HepG2 (cell line): ENCODE data around the gene WSCD2. TPM values are rescaled to one million over a fixed set of nuclear protein-coding genes. Genes with fewer than 3 reads are reported as not detected.
A peak's percentile ranks its signal among the peaks of the same experiment; 100 is the strongest.

Source experiments
- ATAC-seq: fragments of 200-7000 bp; cut with Tn5 transposase; 3 replicates; pipeline ENCODE4 v1.9.1; 2020; ENCODE audit warnings: mild to moderate bottlenecking, moderate library complexity
- BruUV-seq: library from RNA; stranded (reverse); fragments of 400-500 nt; replicated peaks from 2 replicates; lab custom pipeline; 2021; lab: Mats Ljungman, UMichigan
- CTCF ChIA-PET: fragments of 300-600 bp; formaldehyde crosslinking; extraction: SDS; loops from one replicate; lab custom pipeline; 2021; ENCODE audit warnings: low total read pairs, inconsistent platforms, low intra/inter-chr PET ratio; lab: Yijun Ruan, JAX
- POLR2A ChIA-PET: fragments of 350-600 bp; sonication (Branson Sonifier 250); formaldehyde crosslinking; loops from one replicate; lab custom pipeline; 2020; ENCODE audit warnings: antibody characterized with exemption, inconsistent platforms; lab: Yijun Ruan, JAX
- DNase-seq: peaks from one replicate; pipeline ENCODE4 v3.0.0-alpha.2; 2015; ENCODE audit warnings: low spot score
- FAIRE-seq: peaks from 3 replicates; lab custom pipeline; 2011; peaks lifted over from hg19 to GRCh38; lab: Jason Lieb, UNC
- H2AFZ ChIP-seq: one replicate; pipeline ENCODE4 v1.6.1; 2011; ENCODE audit warnings: low read length, inconsistent platforms
- H3K27ac ChIP-seq: fragments of 300-600 bp; 3 replicates; pipeline ENCODE4 v1.8.0; 2011; ENCODE audit warnings: mixed run types, mild to moderate bottlenecking, mixed read lengths, low read length, inconsistent platforms; ENCODE audit not compliant: insufficient read depth; ENCODE audit errors: extremely low read length
- H3K27me3 ChIP-seq, 2 experiments: fragments of 200-600 bp in 1 of 2; 2 replicates in 1 of 2; 3 replicates in 1 of 2; pipeline versions ENCODE4 v1.6.0 to v1.8.0; 2011; ENCODE audit warnings: low read length in 2 of 2, mild to moderate bottlenecking in 2 of 2, moderate library complexity in 2 of 2, inconsistent platforms in 1 of 2; ENCODE audit not compliant: insufficient read depth in 2 of 2, control insufficient read depth in 1 of 2
- H3K36me3 ChIP-seq, 2 experiments: fragments of 200-600 bp in 1 of 2; replicated peaks in 1 of 2; 2 replicates in 1 of 2; 3 replicates in 1 of 2; pipeline versions ENCODE4 v1.5.1 to v1.8.0; 2011; ENCODE audit warnings: low read length in 2 of 2, inconsistent platforms in 1 of 2; ENCODE audit not compliant: insufficient read depth in 2 of 2, control insufficient read depth in 1 of 2
- H3K4me1 ChIP-seq: 2 replicates; pipeline ENCODE4 v1.5.1; 2012; ENCODE audit warnings: low read length, inconsistent platforms; ENCODE audit not compliant: insufficient read depth
- H3K4me2 ChIP-seq: 2 replicates; pipeline ENCODE4 v1.6.0; 2011; ENCODE audit warnings: low read depth, low read length, inconsistent platforms
- H3K4me3 ChIP-seq, 3 experiments: fragments of 200-600 bp in 1 of 3; sonication (generic), shearing (Covaris generic) in 1 of 3; replicated peaks in 1 of 3; 2 replicates each; pipeline ENCODE4 v1.5.1; 2011 to 2016; ENCODE audit warnings: low read length in 3 of 3, inconsistent platforms in 2 of 3, low read depth in 2 of 3, mild to moderate bottlenecking in 2 of 3, control low read depth in 1 of 3, mixed read lengths in 1 of 3; ENCODE audit not compliant: insufficient read depth in 1 of 3
- H3K79me2 ChIP-seq: one replicate; pipeline ENCODE4 v1.6.1; 2011; ENCODE audit warnings: low read length, inconsistent platforms; ENCODE audit not compliant: insufficient read depth
- H3K9ac ChIP-seq: 2 replicates; pipeline ENCODE4 v1.6.0; 2011; ENCODE audit warnings: mild to moderate bottlenecking, low read depth, low read length, inconsistent platforms; ENCODE audit not compliant: insufficient read depth
- H3K9me3 ChIP-seq: 2 replicates; pipeline ENCODE4 v1.5.1; 2012; ENCODE audit warnings: mild to moderate bottlenecking, low read length
- H4K20me1 ChIP-seq: 2 replicates; pipeline ENCODE4 v1.6.0; 2011; ENCODE audit warnings: inconsistent platforms, mild to moderate bottlenecking, low read length, moderate library complexity; ENCODE audit not compliant: insufficient read depth
- HOXA3 ChIP-seq: sonication (generic); formaldehyde crosslinking; IDR thresholded peaks from 2 replicates; pipeline ENCODE4 v1.5.0; 2020; ENCODE audit warnings: missing genetic modification reagents
- HOXA5 ChIP-seq: sonication (generic); formaldehyde crosslinking; IDR thresholded peaks from 2 replicates; pipeline ENCODE4 v1.4.0; 2020; ENCODE audit warnings: missing genetic modification reagents
- IRF9 ChIP-seq: sonication (generic); formaldehyde crosslinking; IDR thresholded peaks from 2 replicates; pipeline ENCODE4 v1.8.0; 2022; ENCODE audit warnings: missing genetic modification reagents, mild to moderate bottlenecking, borderline replicate concordance
- ZFP62 ChIP-seq: sonication (generic); formaldehyde crosslinking; IDR thresholded peaks from 2 replicates; pipeline ENCODE4 v1.4.0; 2020; ENCODE audit warnings: missing genetic modification reagents
- ZNF282 ChIP-seq: fragments of 450-650 bp; IDR thresholded peaks from 2 replicates; pipeline ENCODE4 v1.6.1; 2018; ENCODE audit not compliant: partially characterized antibody
- ZNF607 ChIP-seq: sonication (generic); formaldehyde crosslinking; IDR thresholded peaks from 2 replicates; pipeline ENCODE4 v1.5.1; 2020; ENCODE audit warnings: missing genetic modification reagents, mild to moderate bottlenecking, borderline replicate concordance
- ZNF768 ChIP-seq: sonication (generic); formaldehyde crosslinking; IDR thresholded peaks from 2 replicates; pipeline ENCODE4 v1.4.0; 2020; ENCODE audit warnings: missing genetic modification reagents
- ZNF841 ChIP-seq: sonication (generic); formaldehyde crosslinking; IDR thresholded peaks from 2 replicates; pipeline ENCODE4 v1.8.1; 2023; ENCODE audit warnings: missing genetic modification reagents, borderline replicate concordance
- WGBS: methylation state at CpG from one replicate; pipeline ENCODE4 v1.1.6; 2017; ENCODE audit warnings: low lambda C conversion rate; 5-methylcytosine and 5-hydroxymethylcytosine counted together
- in situ Hi-C: cut with HindIII; loops from 2 replicates; pipeline ENCODE4 v1.10.0; 2017; ENCODE audit warnings: low pct_unique_long_range_greater_than_20kb; ENCODE audit not compliant: extremely low pct_ligation_motif_present
- intact Hi-C: fragments of 100-400 bp; cut with micrococcal nuclease; formaldehyde crosslinking; loops from one replicate; pipeline ENCODE4 v1.10.0; 2022; ENCODE audit not compliant: unreplicated experiment
- polyA plus RNA-seq, 8 experiments: library from polyadenylated mRNA; depleted of rRNA in 3 of 8; stranded (reverse) in 7 of 8; unstranded in 1 of 8; fragments of >200 nt; fragmentation: Illumina TruSeq in 4 of 8; extraction: Trizol in 4 of 8; gene quantifications; 2 replicates each; pipeline versions ENCODE4 v1.2.1 to v1.2.3, GENCODE V29; 2011 to 2016; ENCODE audit warnings: low read depth in 4 of 8, missing spikeins in 1 of 8, mixed read lengths in 1 of 8; ENCODE audit not compliant: insufficient read depth in 1 of 8
- total RNA-seq, 5 experiments: library from RNA; depleted of rRNA; stranded (reverse); fragments of >200 nt; fragmentation: Illumina TruSeq; extraction: Trizol; gene quantifications; 2 replicates each; pipeline ENCODE4 v1.2.3, GENCODE V29; 2016; ENCODE audit warnings: low read depth in 1 of 5

WSCD2 gene
- total and polyA plus RNA-seq, 2 of the 13 experiments (the other 11 are each of a cell fraction or from before 2014, with no cell fraction given), result not detected

- Histone ChIP-seq H3K4me2 (no peak overlapping the region), H2AFZ (no peak overlapping the region), H3K36me3 (no peaks in the 10 kb centered on the region), H4K20me1 (no peaks in the 10 kb centered on the region), H3K4me3 (no peak overlapping the region), H3K79me2 (no peaks in the 10 kb centered on the region), H3K27ac (no peak overlapping the region), H3K9me3 (no peaks in the 10 kb centered on the region), H3K27me3 (peaks cover 0 to 5% of the 10 kb centered on the region in 2 experiments; a peak in 1 of 5 replicates), H3K4me1 (peaks cover 2% of the 10 kb centered on the region), H3K9ac (no peak overlapping the region)
- ChIA-PET CTCF (no interaction called here), POLR2A (no interaction called here)
- FAIRE-seq (no peak), ATAC-seq (no peak), DNase-seq (no peak)
- WGBS, result 57% methylated on average over 3 of the region's 3 CpGs
- intact Hi-C loops (no loop called here), in situ Hi-C loops (loop anchor here (5.0 kb wide), 1 partner anchor 160 kb away; no protein-coding TSS in a partner anchor)
- no TSS peak for BruUV-seq
- TF ChIP-seq HOXA5 (CRISPR knock-in tag) (no peak), IRF9 (no peak), ZNF841 (CRISPR knock-in tag) (no peak)
Observed at GRCh38 chr12:108296945-108297344, 167.9 kb downstream of the WSCD2 start.

- Histone ChIP-seq H3K27me3 (peaks cover 0 to 3% of the 10 kb centered on the region in 2 experiments; a peak in 1 of 5 replicates), H2AFZ (no peak overlapping the region), H3K4me2 (no peak overlapping the region), H3K4me1 (peaks cover 6% of the 10 kb centered on the region), H3K4me3 (no peak overlapping the region), H4K20me1 (no peaks in the 10 kb centered on the region), H3K79me2 (no peaks in the 10 kb centered on the region), H3K36me3 (no peaks in the 10 kb centered on the region), H3K9ac (no peak overlapping the region), H3K27ac (no peak overlapping the region), H3K9me3 (no peaks in the 10 kb centered on the region)
- in situ Hi-C loops (loop anchor here (5.0 kb wide), 1 partner anchor 160 kb away; no protein-coding TSS in a partner anchor), intact Hi-C loops (no loop called here)
- ATAC-seq, result no peak
- TF ChIP-seq HOXA3 (CRISPR knock-in tag), result no peak
- TF ChIP-seq ZNF768, result peak; percentile 76; the same call in 1 of the 2 replicates
- TF ChIP-seq ZNF282, result no peak
- no peak for TF ChIP-seq ZNF607 (CRISPR knock-in tag)
- no peak for TF ChIP-seq ZFP62 (CRISPR knock-in tag)
- no peak for FAIRE-seq
- DNase-seq, result no peak
- 9% methylated on average over 2 of the region's 2 CpGs for WGBS
- POLR2A ChIA-PET, result no interaction called here
- no TSS peak for BruUV-seq
- CTCF ChIA-PET, result no interaction called here
Observed at GRCh38 chr12:108297424-108297823, 168.3 kb downstream of the WSCD2 start.
